ENCODE results near the gene ETDB.

- TF ChIP-seq, protein P1, sequence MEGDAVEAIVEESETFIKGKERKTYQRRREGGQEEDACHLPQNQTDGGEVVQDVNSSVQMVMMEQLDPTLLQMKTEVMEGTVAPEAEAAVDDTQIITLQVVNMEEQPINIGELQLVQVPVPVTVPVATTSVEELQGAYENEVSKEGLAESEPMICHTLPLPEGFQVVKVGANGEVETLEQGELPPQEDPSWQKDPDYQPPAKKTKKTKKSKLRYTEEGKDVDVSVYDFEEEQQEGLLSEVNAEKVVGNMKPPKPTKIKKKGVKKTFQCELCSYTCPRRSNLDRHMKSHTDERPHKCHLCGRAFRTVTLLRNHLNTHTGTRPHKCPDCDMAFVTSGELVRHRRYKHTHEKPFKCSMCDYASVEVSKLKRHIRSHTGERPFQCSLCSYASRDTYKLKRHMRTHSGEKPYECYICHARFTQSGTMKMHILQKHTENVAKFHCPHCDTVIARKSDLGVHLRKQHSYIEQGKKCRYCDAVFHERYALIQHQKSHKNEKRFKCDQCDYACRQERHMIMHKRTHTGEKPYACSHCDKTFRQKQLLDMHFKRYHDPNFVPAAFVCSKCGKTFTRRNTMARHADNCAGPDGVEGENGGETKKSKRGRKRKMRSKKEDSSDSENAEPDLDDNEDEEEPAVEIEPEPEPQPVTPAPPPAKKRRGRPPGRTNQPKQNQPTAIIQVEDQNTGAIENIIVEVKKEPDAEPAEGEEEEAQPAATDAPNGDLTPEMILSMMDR (IDR thresholded peaks at IDR 0.05; ENCODE audit: insufficient read depth, low read depth, low read length) = no peak
- TF ChIP-seq EZH2 (IDR thresholded peaks at IDR 0.05; ENCODE audit: insufficient read depth, low read length) = no peak
Measured at GRCh38 chrX:135109554-135109953, 10.8 kb downstream of the ETDB start.
